Measurements from ENCODE around the gene MYOCD. TPM values are rescaled to one million over a fixed set of nuclear protein-coding genes. Genes with fewer than 3 reads are reported as not detected.

The MYOCD gene
- total RNA-seq, 1 experiment from 2014 or later: not detected

DNA sequence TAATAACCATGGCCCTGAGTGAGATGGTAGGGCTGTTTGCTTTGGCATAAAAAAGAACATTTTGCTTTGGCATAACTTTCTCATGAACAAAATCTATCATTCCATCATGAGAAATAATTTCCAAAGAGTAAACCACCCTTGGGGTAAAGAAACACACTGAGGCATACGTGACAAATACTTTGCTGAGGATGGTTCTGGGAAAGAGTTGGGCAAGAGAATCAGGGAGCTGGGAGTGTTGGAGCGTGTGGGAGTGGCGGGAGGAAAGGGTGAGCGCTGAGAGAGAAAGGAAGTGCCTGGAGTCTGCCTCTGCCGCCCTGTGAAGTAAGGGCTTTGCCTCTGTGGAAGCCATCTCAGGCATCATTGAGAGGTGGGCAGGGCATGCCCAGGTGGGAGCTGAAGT, 63.4 kb downstream of the MYOCD start:
- RAD21 ChIA-PET (ENCODE audit: low non-redundant PET in 1 of 2, low total read pairs in 2 of 2, uncharacterized antibody in 2 of 2, unreplicated experiment in 2 of 2): no interaction called here
- no peak overlapping the region for H3K4me3 ChIP-seq (replicated peaks in 1 of 2; ENCODE audit: low read depth in 1 of 2, low read length in 2 of 2)
- BruUV-seq (replicated peaks): no TSS peak
- H2AFZ ChIP-seq (ENCODE audit: low read depth, low read length, poor library complexity, severe bottlenecking): no peak overlapping the region
- no peak overlapping the region for H3K27ac ChIP-seq (ENCODE audit: low read depth, low read length)
- no peaks in the 10 kb centered on the region for H4K20me1 ChIP-seq (ENCODE audit: insufficient read depth)
- POLR2A ChIA-PET: no interaction called here
- intact Hi-C loops (cut with micrococcal nuclease): no loop called here
- H3K9me3 ChIP-seq (ENCODE audit: control insufficient read depth in 1 of 2, insufficient read depth in 1 of 2, low read depth in 1 of 2, low read length in 2 of 2): no peaks in the 10 kb centered on the region
- no peaks in the 10 kb centered on the region for H3K27me3 ChIP-seq (ENCODE audit: insufficient read depth, low read length)
- no peaks in the 10 kb centered on the region for H3K9me2 ChIP-seq (ENCODE audit: insufficient read depth)
- ATAC-seq: no peak
- CTCF ChIA-PET: interaction anchor here (1.2 kb wide), 1 partner anchor 13 kb away, joined by 6 read pairs; no protein-coding TSS in a partner anchor
- DNase-seq (ENCODE audit: low read depth, low spot score): no peak
- H3K79me2 ChIP-seq (ENCODE audit: insufficient read depth, low read length): no peaks in the 10 kb centered on the region
- peaks cover 16 to 35% of the 10 kb centered on the region in 2 experiments for H3K4me1 ChIP-seq (ENCODE audit: control insufficient read depth in 1 of 2, insufficient read depth in 2 of 2, low read length in 2 of 2)
- TF ChIP-seq SIN3A (IDR thresholded peaks at IDR 0.05; ENCODE audit: low read depth) (no peak), ZFX (IDR thresholded peaks at IDR 0.05) (no peak), YY1 (IDR thresholded peaks at IDR 0.05; ENCODE audit: extremely low read depth, insufficient replicate concordance, low read depth, low read length) (no peak), EZH2 (IDR thresholded peaks at IDR 0.05) (no peak), CBX3 (IDR thresholded peaks at IDR 0.05; ENCODE audit: low read depth) (no peak), EGR1 (IDR thresholded peaks at IDR 0.05; ENCODE audit: low read depth) (no peak), CEBPB (IDR thresholded peaks at IDR 0.05; ENCODE audit: low read depth) (no peak), JUND (IDR thresholded peaks at IDR 0.05) (no peak), POLR2AphosphoS5 (IDR thresholded peaks at IDR 0.05; ENCODE audit: low read depth, low read length) (no peak), RAD21 (IDR thresholded peaks at IDR 0.05; ENCODE audit: low read depth) (no peak), EZH2phosphoT487 (IDR thresholded peaks at IDR 0.05; ENCODE audit: borderline replicate concordance) (no peak), ZNF274 (IDR thresholded peaks at IDR 0.05; ENCODE audit: low read depth, low read length) (no peak), FOSL1 (IDR thresholded peaks at IDR 0.05; ENCODE audit: low read depth) (no peak), TCF7L2 (IDR thresholded peaks at IDR 0.05; ENCODE audit: borderline replicate concordance, extremely low read depth, insufficient read depth, insufficient read length) (no peak), SP1 (IDR thresholded peaks at IDR 0.05; ENCODE audit: low read depth) (no peak), ELF1 (IDR thresholded peaks at IDR 0.05; ENCODE audit: borderline replicate concordance, low read depth) (no peak)
- TF ChIP-seq, protein P1, sequence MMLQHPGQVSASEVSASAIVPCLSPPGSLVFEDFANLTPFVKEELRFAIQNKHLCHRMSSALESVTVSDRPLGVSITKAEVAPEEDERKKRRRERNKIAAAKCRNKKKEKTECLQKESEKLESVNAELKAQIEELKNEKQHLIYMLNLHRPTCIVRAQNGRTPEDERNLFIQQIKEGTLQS (IDR thresholded peaks at IDR 0.05): no peak
- TF ChIP-seq, protein P2, sequence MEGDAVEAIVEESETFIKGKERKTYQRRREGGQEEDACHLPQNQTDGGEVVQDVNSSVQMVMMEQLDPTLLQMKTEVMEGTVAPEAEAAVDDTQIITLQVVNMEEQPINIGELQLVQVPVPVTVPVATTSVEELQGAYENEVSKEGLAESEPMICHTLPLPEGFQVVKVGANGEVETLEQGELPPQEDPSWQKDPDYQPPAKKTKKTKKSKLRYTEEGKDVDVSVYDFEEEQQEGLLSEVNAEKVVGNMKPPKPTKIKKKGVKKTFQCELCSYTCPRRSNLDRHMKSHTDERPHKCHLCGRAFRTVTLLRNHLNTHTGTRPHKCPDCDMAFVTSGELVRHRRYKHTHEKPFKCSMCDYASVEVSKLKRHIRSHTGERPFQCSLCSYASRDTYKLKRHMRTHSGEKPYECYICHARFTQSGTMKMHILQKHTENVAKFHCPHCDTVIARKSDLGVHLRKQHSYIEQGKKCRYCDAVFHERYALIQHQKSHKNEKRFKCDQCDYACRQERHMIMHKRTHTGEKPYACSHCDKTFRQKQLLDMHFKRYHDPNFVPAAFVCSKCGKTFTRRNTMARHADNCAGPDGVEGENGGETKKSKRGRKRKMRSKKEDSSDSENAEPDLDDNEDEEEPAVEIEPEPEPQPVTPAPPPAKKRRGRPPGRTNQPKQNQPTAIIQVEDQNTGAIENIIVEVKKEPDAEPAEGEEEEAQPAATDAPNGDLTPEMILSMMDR (IDR thresholded peaks at IDR 0.05 in 2 of 3, conservative IDR thresholded peaks at IDR 0.05 in 1 of 3; ENCODE audit: borderline replicate concordance in 1 of 3, insufficient read depth in 1 of 3, low read depth in 2 of 3, low read length in 2 of 3): no peak
- TF ChIP-seq, protein P3, sequence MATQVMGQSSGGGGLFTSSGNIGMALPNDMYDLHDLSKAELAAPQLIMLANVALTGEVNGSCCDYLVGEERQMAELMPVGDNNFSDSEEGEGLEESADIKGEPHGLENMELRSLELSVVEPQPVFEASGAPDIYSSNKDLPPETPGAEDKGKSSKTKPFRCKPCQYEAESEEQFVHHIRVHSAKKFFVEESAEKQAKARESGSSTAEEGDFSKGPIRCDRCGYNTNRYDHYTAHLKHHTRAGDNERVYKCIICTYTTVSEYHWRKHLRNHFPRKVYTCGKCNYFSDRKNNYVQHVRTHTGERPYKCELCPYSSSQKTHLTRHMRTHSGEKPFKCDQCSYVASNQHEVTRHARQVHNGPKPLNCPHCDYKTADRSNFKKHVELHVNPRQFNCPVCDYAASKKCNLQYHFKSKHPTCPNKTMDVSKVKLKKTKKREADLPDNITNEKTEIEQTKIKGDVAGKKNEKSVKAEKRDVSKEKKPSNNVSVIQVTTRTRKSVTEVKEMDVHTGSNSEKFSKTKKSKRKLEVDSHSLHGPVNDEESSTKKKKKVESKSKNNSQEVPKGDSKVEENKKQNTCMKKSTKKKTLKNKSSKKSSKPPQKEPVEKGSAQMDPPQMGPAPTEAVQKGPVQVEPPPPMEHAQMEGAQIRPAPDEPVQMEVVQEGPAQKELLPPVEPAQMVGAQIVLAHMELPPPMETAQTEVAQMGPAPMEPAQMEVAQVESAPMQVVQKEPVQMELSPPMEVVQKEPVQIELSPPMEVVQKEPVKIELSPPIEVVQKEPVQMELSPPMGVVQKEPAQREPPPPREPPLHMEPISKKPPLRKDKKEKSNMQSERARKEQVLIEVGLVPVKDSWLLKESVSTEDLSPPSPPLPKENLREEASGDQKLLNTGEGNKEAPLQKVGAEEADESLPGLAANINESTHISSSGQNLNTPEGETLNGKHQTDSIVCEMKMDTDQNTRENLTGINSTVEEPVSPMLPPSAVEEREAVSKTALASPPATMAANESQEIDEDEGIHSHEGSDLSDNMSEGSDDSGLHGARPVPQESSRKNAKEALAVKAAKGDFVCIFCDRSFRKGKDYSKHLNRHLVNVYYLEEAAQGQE (IDR thresholded peaks at IDR 0.05; ENCODE audit: low read depth): no peak
- TF ChIP-seq, protein P4, sequence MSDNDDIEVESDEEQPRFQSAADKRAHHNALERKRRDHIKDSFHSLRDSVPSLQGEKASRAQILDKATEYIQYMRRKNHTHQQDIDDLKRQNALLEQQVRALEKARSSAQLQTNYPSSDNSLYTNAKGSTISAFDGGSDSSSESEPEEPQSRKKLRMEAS (IDR thresholded peaks at IDR 0.05): no peak
- no peak overlapping the region for H3K4me2 ChIP-seq (ENCODE audit: low read length)
- H3K9ac ChIP-seq (ENCODE audit: low read length): no peak overlapping the region
- H3K36me3 ChIP-seq (ENCODE audit: control insufficient read depth in 1 of 2, insufficient read depth in 2 of 2, low read length in 2 of 2): no peaks in the 10 kb centered on the region
